ENCODE measurements around the gene COQ10A. TPM values are rescaled to one million over a fixed set of nuclear protein-coding genes. Genes with fewer than 3 reads are reported as not detected.

The COQ10A gene
- total RNA-seq, 1 experiment from 2014 or later, result 6.9 TPM

Other genes starting within 250 kb of the COQ10A start
- gene IKZF4, start 245.9 kb upstream of the COQ10A start, total RNA-seq (2021), result 7.4 and 9.6 TPM in 2 replicates
- 25.2 and 43.3 TPM in 2 replicates for gene RPS26, start 225.0 kb upstream of the COQ10A start, total RNA-seq (2021)
- gene ERBB3, start 186.8 kb upstream of the COQ10A start, total RNA-seq (2021), result 127 and 145 TPM in 2 replicates
- 120 and 159 TPM in 2 replicates for gene PA2G4, start 162.4 kb upstream of the COQ10A start, total RNA-seq (2021)
- 3,423 and 4,460 TPM in 2 replicates for gene RPL41, start 150.3 kb upstream of the COQ10A start, total RNA-seq (2021)
- gene ZC3H10, start 148.7 kb upstream of the COQ10A start, total RNA-seq (2021), result 4.4 and 6.5 TPM in 2 replicates
- 46.1 and 52.2 TPM in 2 replicates for gene ESYT1, start 138.7 kb upstream of the COQ10A start, total RNA-seq (2021)
- 120 and 121 TPM in 2 replicates for gene MYL6B, start 114.4 kb upstream of the COQ10A start, total RNA-seq (2021)
- gene MYL6, start 108.6 kb upstream of the COQ10A start, total RNA-seq (2021), result 666 and 697 TPM in 2 replicates
- gene SMARCC2, start 77.5 kb upstream of the COQ10A start, total RNA-seq (2021), result 70.3 and 86.4 TPM in 2 replicates
- gene RNF41, start 45.0 kb upstream of the COQ10A start, total RNA-seq (2021), result 29.5 and 33.4 TPM in 2 replicates
- gene NABP2, start 42.6 kb upstream of the COQ10A start, total RNA-seq (2021), result 58.2 and 68.5 TPM in 2 replicates
- gene SLC39A5, start 36.9 kb upstream of the COQ10A start, total RNA-seq (2021), result 0.87 and 2.8 TPM in 2 replicates
- gene ANKRD52, start 8.6 kb upstream of the COQ10A start, total RNA-seq (2021), result 59.4 and 62.8 TPM in 2 replicates
- gene CS, start 33.4 kb downstream of the COQ10A start, total RNA-seq (2021), result 203 and 205 TPM in 2 replicates
- 78.2 and 82.1 TPM in 2 replicates for gene CNPY2, start 49.0 kb downstream of the COQ10A start, total RNA-seq (2021)
- 78.1 and 82.8 TPM in 2 replicates for gene PAN2, start 67.1 kb downstream of the COQ10A start, total RNA-seq (2021)
- 2.9 and 3.0 TPM in 2 replicates for gene IL23A, start 71.9 kb downstream of the COQ10A start, total RNA-seq (2021)
- gene STAT2, start 93.2 kb downstream of the COQ10A start, total RNA-seq (2021), result 76.6 and 80.8 TPM in 2 replicates
- not detected in 2 replicates for gene APOF, start 95.9 kb downstream of the COQ10A start, total RNA-seq (2021)
- gene TIMELESS, start 182.5 kb downstream of the COQ10A start, total RNA-seq (2021), result 27.1 and 30.9 TPM in 2 replicates
- gene MIP, start 187.7 kb downstream of the COQ10A start, total RNA-seq (2021), result not detected in 2 replicates
- gene SPRYD4, start 201.6 kb downstream of the COQ10A start, total RNA-seq (2021), result 3.2 and 3.3 TPM in 2 replicates
- 1.3 and 2.9 TPM in 2 replicates for gene GLS2, start 221.2 kb downstream of the COQ10A start, total RNA-seq (2021)

Data from PC-9 (cell line).